HG03095 (cell line): ENCODE results near the gene PLCZ1.
"Not testable (repeated sequence)": the region's sequence is repeated elsewhere in the genome, so short reads cannot be mapped to it uniquely, and the experiment has no call there.

Experiments
- ATAC-seq: cut with Tn5 transposase; IDR thresholded peaks from one replicate; pipeline ENCODE4 v1.9.1; 2021; ENCODE audit warnings: moderate library complexity; ENCODE audit not compliant: unreplicated experiment

PLCZ1 gene

GRCh38 chr12:18703911-18704310 lies 33.9 kb downstream of the PLCZ1 start:
- ATAC-seq, result no peak

- no peak for ATAC-seq
These were observed 34.5 kb downstream of the PLCZ1 start for GRCh38 chr12:18703321-18703720.

- ATAC-seq, result no peak
These were observed 37.5 kb downstream of the PLCZ1 start for GRCh38 chr12:18700271-18700670.

GRCh38 chr12:18696971-18697602 lies 40.7 kb downstream of the PLCZ1 start:
- ATAC-seq, result no peak

- ATAC-seq, result not testable (repeated sequence)
These were observed 43.8 kb downstream of the PLCZ1 start for GRCh38 chr12:18693986-18694385.

GRCh38 chr12:18690653-18691052 lies 47.2 kb downstream of the PLCZ1 start:
- ATAC-seq, result no peak

- ATAC-seq, result no peak
These were observed 48.0 kb downstream of the PLCZ1 start for GRCh38 chr12:18689771-18690170.

- ATAC-seq, result no peak
These were observed 53.4 kb downstream of the PLCZ1 start for GRCh38 chr12:18684430-18684829.

- no peak for ATAC-seq
These were observed 54.3 kb downstream of the PLCZ1 start for GRCh38 chr12:18683327-18684013.

GRCh38 chr12:18681818-18682217 lies 56.0 kb downstream of the PLCZ1 start:
- no peak for ATAC-seq

- no peak for ATAC-seq
These were observed 60.7 kb downstream of the PLCZ1 start for GRCh38 chr12:18676996-18677588.

GRCh38 chr12:18676141-18676540 lies 61.7 kb downstream of the PLCZ1 start:
- no peak for ATAC-seq

GRCh38 chr12:18658829-18659228 lies 79.0 kb downstream of the PLCZ1 start:
- no peak for ATAC-seq

- ATAC-seq, result no peak
These were observed 79.6 kb downstream of the PLCZ1 start for GRCh38 chr12:18658179-18658578.

GRCh38 chr12:18655351-18655750 lies 82.5 kb downstream of the PLCZ1 start:
- no peak for ATAC-seq

- no peak for ATAC-seq
These were observed 84.3 kb downstream of the PLCZ1 start for GRCh38 chr12:18653465-18653864.

- no peak for ATAC-seq
These were observed 85.2 kb downstream of the PLCZ1 start for GRCh38 chr12:18652596-18652995.

- no peak for ATAC-seq
These were observed 86.3 kb downstream of the PLCZ1 start for GRCh38 chr12:18651525-18651924.

GRCh38 chr12:18646286-18646890 lies 91.4 kb downstream of the PLCZ1 start:
- ATAC-seq, result no peak

GRCh38 chr12:18644564-18644963 lies 93.2 kb downstream of the PLCZ1 start:
- ATAC-seq, result no peak

GRCh38 chr12:18643681-18644080 lies 94.1 kb downstream of the PLCZ1 start:
- no peak for ATAC-seq
